ENCODE results near the gene CPAMD8.
"Not testable (repeated sequence)": the region's sequence is repeated elsewhere in the genome, so short reads cannot be mapped to it uniquely, and the experiment has no call there.

GRCh38 chr19:16937796-16938195 is 88.8 kb downstream of the CPAMD8 start:
- not testable (repeated sequence) for TF ChIP-seq CTCF (conservative IDR thresholded peaks at IDR 0.05; ENCODE audit: low read length); EZH2phosphoT487 (IDR thresholded peaks at IDR 0.05; ENCODE audit: borderline replicate concordance, low read depth, low read length)
